ENCODE measurements around the gene PPP3R2. TPM values are rescaled to one million over a fixed set of nuclear protein-coding genes. Genes with fewer than 3 reads are reported as not detected.
"Not testable (repeated sequence)": the region's sequence is repeated elsewhere in the genome, so short reads cannot be mapped to it uniquely, and the experiment has no call there.

PPP3R2 gene
- polyA plus RNA-seq, 2 of the 4 experiments (the other 2 are of a cell fraction), result not detected

- DNase-seq (ENCODE audit: low read depth in 1 of 2, low spot score in 1 of 2), result no peak
- no peak for FAIRE-seq
- Histone ChIP-seq H3K27ac (no peak overlapping the region), H3K4me2 (no peak overlapping the region), H3K4me3 (no peak overlapping the region), H3K9me3 (no peaks in the 10 kb centered on the region), H3K4me1 (peaks cover 17% of the 10 kb centered on the region)
- POLR2A ChIA-PET, result no interaction called here
- no peak for ATAC-seq
- TF ChIP-seq TP53 (CRISPR knock-in tag; IDR thresholded peaks at IDR 0.05), result no peak
- no peak for TF ChIP-seq NFE2L2 (conservative IDR thresholded peaks at IDR 0.05; ENCODE audit: low read length)
- no peak for TF ChIP-seq ZFP36 (IDR thresholded peaks at IDR 0.05; ENCODE audit: borderline replicate concordance, partially characterized antibody)
- CTCF ChIA-PET, result interaction anchor here (1.2 to 2.4 kb wide), 2 partner anchors 9 to 25 kb away, joined by 6 read pairs; no protein-coding TSS in a partner anchor
These were observed 2.9 kb downstream of the PPP3R2 start for GRCh38 chr9:101591787-101592446.

- CTCF ChIA-PET, result interaction anchor here (1.2 to 2.4 kb wide), 2 partner anchors 10 to 24 kb away, joined by 6 read pairs; no protein-coding TSS in a partner anchor
- no peak overlapping the region for H3K4me3 ChIP-seq
- 96% methylated on average over 3 of the region's 3 CpGs for WGBS (ENCODE audit: missing lambda C conversion rate)
- peaks cover 17% of the 10 kb centered on the region for H3K4me1 ChIP-seq
- FAIRE-seq, result peak; percentile 18
- H3K4me2 ChIP-seq, result no peak overlapping the region
- no peaks in the 10 kb centered on the region for H3K9me3 ChIP-seq
- TF ChIP-seq ZSCAN20 (CRISPR knock-in tag; IDR thresholded peaks at IDR 0.05), result no peak
- TF ChIP-seq ESRRA (IDR thresholded peaks at IDR 0.05; ENCODE audit: borderline replicate concordance, low read length), result no peak
- no peak for TF ChIP-seq RAD21 (conservative IDR thresholded peaks at IDR 0.05 in 1 of 2, IDR thresholded peaks at IDR 0.05 in 1 of 2)
- no peak for TF ChIP-seq RNF2 (IDR thresholded peaks at IDR 0.05; ENCODE audit: borderline replicate concordance, low read depth)
- no peak for TF ChIP-seq RCOR1 (IDR thresholded peaks at IDR 0.05; ENCODE audit: low read depth, low read length)
- no peak for TF ChIP-seq MAZ (IDR thresholded peaks at IDR 0.05; ENCODE audit: borderline replicate concordance, low read depth, low read length)
- no peak for TF ChIP-seq NPAS2 (CRISPR knock-in tag; IDR thresholded peaks at IDR 0.05; ENCODE audit: borderline replicate concordance)
- ATAC-seq, result no peak
- DNase-seq (ENCODE audit: low read depth in 1 of 2, low spot score in 1 of 2), result no peak
- POLR2A ChIA-PET, result no interaction called here
- H3K27ac ChIP-seq, result no peak overlapping the region
These were observed 3.9 kb downstream of the PPP3R2 start for GRCh38 chr9:101590901-101591300.

DNA sequence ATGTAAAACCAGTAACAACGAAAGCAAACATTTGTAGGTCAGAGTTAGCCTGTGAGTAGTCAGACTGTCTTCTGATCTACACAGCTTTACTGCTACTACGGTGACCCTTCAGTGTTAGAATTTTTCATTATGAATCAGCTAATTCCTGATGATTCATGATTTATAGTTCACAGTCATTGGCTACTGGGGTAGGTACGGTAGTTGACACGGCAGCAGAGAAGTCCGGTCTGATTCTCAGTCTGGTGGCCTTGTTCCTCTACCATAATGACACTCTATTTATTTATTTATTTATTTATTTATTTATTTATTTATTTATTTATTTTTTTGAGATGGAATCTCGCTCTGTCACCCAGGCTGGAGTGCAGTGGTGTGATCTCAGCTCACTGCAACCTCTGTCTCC, 4.7 kb downstream of the PPP3R2 start:
- FAIRE-seq, result not testable (repeated sequence)
- peak; percentile 47 to 70 for DNase-seq (ENCODE audit: low read depth in 1 of 2, low spot score in 1 of 2)

DNA sequence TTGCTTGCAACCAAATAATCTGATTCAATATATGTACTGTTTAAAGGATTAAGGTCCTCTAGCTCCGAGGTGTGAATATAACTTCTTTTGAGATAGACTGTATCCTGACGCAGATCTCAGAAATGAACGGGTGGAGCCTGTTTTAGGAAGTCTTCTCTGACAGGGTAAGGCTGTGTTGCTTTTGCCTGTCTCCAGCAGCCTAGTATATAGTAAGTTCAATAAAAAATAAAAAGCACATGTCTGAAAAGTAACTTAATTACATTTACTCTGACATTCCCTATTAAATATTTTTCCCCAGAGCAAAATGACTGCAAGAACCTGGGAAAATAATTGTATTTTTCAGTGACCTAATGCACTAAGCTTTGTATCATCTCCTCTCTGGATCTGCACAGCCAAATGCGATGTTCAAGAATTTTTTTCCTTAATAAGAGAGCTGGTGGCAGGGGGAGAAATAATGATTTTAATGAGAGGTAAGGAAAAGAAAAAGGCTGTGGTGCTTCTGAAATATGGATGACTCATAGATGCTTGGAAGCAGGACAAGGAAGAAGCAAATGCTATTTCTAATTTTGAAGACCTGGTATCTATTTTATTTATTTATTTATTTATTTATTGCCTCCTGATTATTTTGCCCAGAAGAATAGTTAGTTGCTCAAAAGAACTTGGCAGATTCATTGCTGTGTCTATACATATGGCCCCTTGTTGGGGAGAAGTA, 7.3 kb downstream of the PPP3R2 start:
- CTCF ChIA-PET, result no interaction called here
- ATAC-seq, result no peak

More for the DNA sequence above, 4.7 kb downstream of the PPP3R2 start:
- POLR2A ChIA-PET, H3K9me3 ChIP-seq, H3K4me3 ChIP-seq, H3K27ac ChIP-seq: not testable (repeated sequence)
- peak; percentile 74 for TF ChIP-seq MAFK (IDR thresholded peaks at IDR 0.05; ENCODE audit: partially characterized antibody)
- 0 out of 2 replicates have a peak, but pooled peaks have one; percentile 21 for TF ChIP-seq FOSL2 (IDR thresholded peaks at IDR 0.05)
- peak; percentile 70 for TF ChIP-seq FOSL2 (CRISPR knock-in tag; IDR thresholded peaks at IDR 0.05)
- 0 out of 2 replicates have a peak, but pooled peaks have one; percentile 27 for TF ChIP-seq NFE2L2 (conservative IDR thresholded peaks at IDR 0.05; ENCODE audit: low read length)
- peak; percentile 99 for TF ChIP-seq ZC3H11A (IDR thresholded peaks at IDR 0.05)
- 0 out of 2 replicates have a peak, but pooled peaks have one; percentile 34 for TF ChIP-seq JUNB (IDR thresholded peaks at IDR 0.05)
- ATAC-seq, result peak; percentile 89 to 96
- CTCF ChIA-PET, result interaction anchor here (1.3 to 2.4 kb wide), 2 partner anchors 11 to 23 kb away, joined by 4 to 6 read pairs; no protein-coding TSS in a partner anchor
- 17% methylated on average over 6 of the region's 6 CpGs for WGBS (ENCODE audit: missing lambda C conversion rate)
- H3K4me1 ChIP-seq, result peaks cover 17% of the 10 kb centered on the region
- H3K4me2 ChIP-seq, result peak overlapping the region; percentile 58

More for the DNA sequence above, 7.3 kb downstream of the PPP3R2 start:
- 75% methylated on average over 4 of the region's 4 CpGs for WGBS (ENCODE audit: missing lambda C conversion rate)
- Histone ChIP-seq H3K27ac (no peak overlapping the region), H3K4me3 (no peak overlapping the region), H3K9me3 (no peaks in the 10 kb centered on the region), H3K4me2 (peak overlapping the region; percentile 34; the same call in 1 of the 3 replicates), H3K4me1 (peaks cover 22% of the 10 kb centered on the region)
- POLR2A ChIA-PET, result no interaction called here
- DNase-seq (ENCODE audit: low read depth in 1 of 2, low spot score in 1 of 2) (no peak), FAIRE-seq (no peak)
- TF ChIP-seq FOSL2 (IDR thresholded peaks at IDR 0.05) (no peak), FOSL2 (CRISPR knock-in tag; IDR thresholded peaks at IDR 0.05) (peak; percentile 54), HOXA7 (CRISPR knock-in tag; IDR thresholded peaks at IDR 0.05) (no peak), POLR2AphosphoS2 (conservative IDR thresholded peaks at IDR 0.05; ENCODE audit: low read length) (no peak), ZSCAN20 (CRISPR knock-in tag; IDR thresholded peaks at IDR 0.05) (no peak), ESRRA (IDR thresholded peaks at IDR 0.05; ENCODE audit: borderline replicate concordance, low read length) (no peak), EP300 (IDR thresholded peaks at IDR 0.05) (no peak)
